Loucy (cell line): ENCODE measurements around the gene MMP11.

Source experiments
- H2AFZ ChIP-seq: fragments of 200-600 bp; sonication (generic); 2 replicates; pipeline ENCODE4 v1.6.0; 2016; ENCODE audit warnings: antibody characterized with exemption, mild to moderate bottlenecking, low read length, moderate library complexity
- H3F3A ChIP-seq: fragments of 200-600 bp; 2 replicates; pipeline ENCODE4 v1.6.0; 2016; ENCODE audit warnings: antibody characterized with exemption, low read depth, mild to moderate bottlenecking
- H3K27me3 ChIP-seq: fragments of 200-600 bp; sonication (generic); 2 replicates; pipeline ENCODE4 v1.6.1; 2014; ENCODE audit warnings: low read length, mild to moderate bottlenecking; ENCODE audit not compliant: insufficient read depth, poor library complexity, severe bottlenecking
- H3K36me3 ChIP-seq: fragments of 200-600 bp; sonication (generic); 2 replicates; pipeline ENCODE4 v1.6.1; 2016; ENCODE audit warnings: low read length; ENCODE audit not compliant: insufficient read depth
- H3K4me1 ChIP-seq: fragments of 200-600 bp; sonication (generic); 2 replicates; pipeline ENCODE4 v1.5.1; 2014; ENCODE audit warnings: low read length, mild to moderate bottlenecking; ENCODE audit not compliant: insufficient read depth, poor library complexity, severe bottlenecking
- H3K4me2 ChIP-seq: fragments of 200-600 bp; sonication (generic); 2 replicates; pipeline ENCODE4 v1.6.0; 2014; ENCODE audit warnings: antibody characterized with exemption, low read length, low read depth, mild to moderate bottlenecking; ENCODE audit not compliant: poor library complexity, severe bottlenecking
- H3K4me3 ChIP-seq: fragments of 200-600 bp; sonication (generic); 2 replicates; pipeline ENCODE4 v1.5.1; 2014; ENCODE audit warnings: low read length, mild to moderate bottlenecking, mixed read lengths; ENCODE audit not compliant: poor library complexity, severe bottlenecking
- H3K79me2 ChIP-seq: fragments of 200-600 bp; sonication (generic); 2 replicates; pipeline ENCODE4 v1.6.1; 2014; ENCODE audit warnings: low read length; ENCODE audit not compliant: insufficient read depth
- H3K9ac ChIP-seq: fragments of 200-600 bp; sonication (generic); 2 replicates; pipeline ENCODE4 v1.6.0; 2014; ENCODE audit warnings: mild to moderate bottlenecking, low read depth, low read length, moderate library complexity; ENCODE audit not compliant: poor library complexity, severe bottlenecking
- H3K9me2 ChIP-seq: fragments of 200-600 bp; sonication (generic); replicated peaks from 2 replicates; pipeline ENCODE4 v1.6.1; 2016; ENCODE audit warnings: low read depth, low read length, mixed read lengths
- H3K9me3 ChIP-seq: fragments of 200-600 bp; sonication (generic); 2 replicates; pipeline ENCODE4 v1.6.1; 2014; ENCODE audit warnings: mild to moderate bottlenecking, antibody characterized with exemption, low read length, low read depth; ENCODE audit not compliant: insufficient read depth
- H4K20me1 ChIP-seq: fragments of 200-600 bp; sonication (generic); 2 replicates; pipeline ENCODE4 v1.6.0; 2014; ENCODE audit warnings: antibody characterized with exemption, low read length, mild to moderate bottlenecking; ENCODE audit not compliant: insufficient read depth, poor library complexity, severe bottlenecking
- CTCF ChIP-seq: fragments of 200-600 bp; sonication (generic); conservative IDR thresholded peaks from 2 replicates; pipeline ENCODE4 v1.5.1; 2014; ENCODE audit warnings: mild to moderate bottlenecking, antibody characterized with exemption, low read length
- EZH2phosphoT487 ChIP-seq: fragments of 200-600 bp; IDR thresholded peaks from 2 replicates; pipeline ENCODE4 v1.6.1; 2018; ENCODE audit warnings: antibody characterized with exemption, mild to moderate bottlenecking, moderate library complexity, borderline replicate concordance

MMP11 gene

GRCh38 chr22:23789121-23789520 is 16.5 kb downstream of the MMP11 start:
- H3K36me3 ChIP-seq = peaks cover 30% of the 10 kb centered on the region
- no peaks in the 10 kb centered on the region for H3F3A ChIP-seq
- H3K27me3 ChIP-seq = no peaks in the 10 kb centered on the region
- H2AFZ ChIP-seq = no peak overlapping the region
- H3K4me1 ChIP-seq = peaks cover 46% of the 10 kb centered on the region
- peak overlapping the region; percentile 52 for H3K9ac ChIP-seq
- peak overlapping the region; percentile 97 for H3K4me2 ChIP-seq
- peak overlapping the region; percentile 92 for H3K4me3 ChIP-seq
- H3K9me3 ChIP-seq = no peaks in the 10 kb centered on the region
- TF ChIP-seq CTCF = no peak
- TF ChIP-seq EZH2phosphoT487 = no peak
- H4K20me1 ChIP-seq = peaks cover 58% of the 10 kb centered on the region
- H3K9me2 ChIP-seq = no peaks in the 10 kb centered on the region
- H3K79me2 ChIP-seq = peaks cover 63% of the 10 kb centered on the region

- Histone ChIP-seq H3K9me2 (no peaks in the 10 kb centered on the region), H3K9ac (peak overlapping the region; percentile 52), H3K4me3 (peak overlapping the region; percentile 92), H3K36me3 (peaks cover 36% of the 10 kb centered on the region), H3K4me1 (peaks cover 46% of the 10 kb centered on the region), H3K4me2 (peak overlapping the region; percentile 97), H3K27me3 (no peaks in the 10 kb centered on the region), H3K79me2 (peaks cover 63% of the 10 kb centered on the region), H3F3A (no peaks in the 10 kb centered on the region), H2AFZ (no peak overlapping the region), H3K9me3 (no peaks in the 10 kb centered on the region), H4K20me1 (peaks cover 58% of the 10 kb centered on the region)
- peak; percentile 52 for TF ChIP-seq CTCF
- no peak for TF ChIP-seq EZH2phosphoT487
These were observed 17.0 kb downstream of the MMP11 start for GRCh38 chr22:23789638-23790037.

GRCh38 chr22:23790819-23791737 is 18.4 kb downstream of the MMP11 start:
- Histone ChIP-seq H3K36me3 (peaks cover 49% of the 10 kb centered on the region), H2AFZ (no peak overlapping the region), H3K27me3 (no peaks in the 10 kb centered on the region), H3F3A (no peaks in the 10 kb centered on the region), H4K20me1 (peaks cover 58% of the 10 kb centered on the region), H3K9me3 (no peaks in the 10 kb centered on the region), H3K4me3 (peak overlapping the region; percentile 21), H3K4me2 (peak overlapping the region; percentile 97), H3K9ac (peak overlapping the region; percentile 20), H3K9me2 (no peaks in the 10 kb centered on the region), H3K4me1 (peaks cover 46% of the 10 kb centered on the region), H3K79me2 (peaks cover 63% of the 10 kb centered on the region)
- no peak for TF ChIP-seq CTCF
- no peak for TF ChIP-seq EZH2phosphoT487
